ENCODE results near the gene PEBP1. TPM values are rescaled to one million over a fixed set of nuclear protein-coding genes. Genes with fewer than 3 reads are reported as not detected.

Gene PEBP1
- total and polyA plus RNA-seq, 12 donors: 273 to 552 (median 467) TPM

DNA sequence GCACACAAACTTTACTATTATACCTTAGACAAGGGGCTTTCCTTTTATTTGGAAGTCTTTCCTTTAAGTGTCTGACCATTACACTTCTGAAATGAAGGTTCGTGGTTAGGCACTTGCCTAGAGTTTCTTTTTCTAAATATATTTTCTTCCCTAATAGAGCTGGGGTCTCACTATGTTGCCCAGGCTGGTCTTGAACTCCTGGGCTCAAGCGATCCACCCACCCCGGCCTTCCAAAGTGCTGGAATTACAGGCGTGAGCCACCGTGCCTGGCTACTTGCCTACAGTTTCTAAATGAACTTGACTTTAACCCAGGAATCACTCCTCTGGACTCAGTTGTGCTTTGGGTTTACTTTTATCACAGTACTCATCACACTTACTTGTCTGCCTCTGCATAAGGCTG is 57.6 kb downstream of the PEBP1 start:
- Histone ChIP-seq H3K4me3 (no peak overlapping the region), H3K4me1 (peaks cover 0 to 19% (median 7%) of the 10 kb centered on the region in 9 donors), H3K27me3 (no peaks in the 10 kb centered on the region), H3K27ac (no peak overlapping the region), H3K9me3 (no peaks in the 10 kb centered on the region), H3K36me3 (peaks cover 0 to 61% (median 6%) of the 10 kb centered on the region in 9 donors)
- intact Hi-C loops (cut with DNase I): no loop called here
- DNase-seq (no peak), ATAC-seq (no peak)
- TF ChIP-seq, protein P1, sequence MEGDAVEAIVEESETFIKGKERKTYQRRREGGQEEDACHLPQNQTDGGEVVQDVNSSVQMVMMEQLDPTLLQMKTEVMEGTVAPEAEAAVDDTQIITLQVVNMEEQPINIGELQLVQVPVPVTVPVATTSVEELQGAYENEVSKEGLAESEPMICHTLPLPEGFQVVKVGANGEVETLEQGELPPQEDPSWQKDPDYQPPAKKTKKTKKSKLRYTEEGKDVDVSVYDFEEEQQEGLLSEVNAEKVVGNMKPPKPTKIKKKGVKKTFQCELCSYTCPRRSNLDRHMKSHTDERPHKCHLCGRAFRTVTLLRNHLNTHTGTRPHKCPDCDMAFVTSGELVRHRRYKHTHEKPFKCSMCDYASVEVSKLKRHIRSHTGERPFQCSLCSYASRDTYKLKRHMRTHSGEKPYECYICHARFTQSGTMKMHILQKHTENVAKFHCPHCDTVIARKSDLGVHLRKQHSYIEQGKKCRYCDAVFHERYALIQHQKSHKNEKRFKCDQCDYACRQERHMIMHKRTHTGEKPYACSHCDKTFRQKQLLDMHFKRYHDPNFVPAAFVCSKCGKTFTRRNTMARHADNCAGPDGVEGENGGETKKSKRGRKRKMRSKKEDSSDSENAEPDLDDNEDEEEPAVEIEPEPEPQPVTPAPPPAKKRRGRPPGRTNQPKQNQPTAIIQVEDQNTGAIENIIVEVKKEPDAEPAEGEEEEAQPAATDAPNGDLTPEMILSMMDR (IDR thresholded peaks at IDR 0.05): no peak
- 84 to 85% methylated on average over 5 of the region's 5 CpGs for WGBS, 2 donors

GRCh38 chr12:118193958-118194357 is 58.0 kb downstream of the PEBP1 start:
- intact Hi-C loops (cut with DNase I): no loop called here

More at GRCh38 chr12:118193958-118194357, 58.0 kb downstream of the PEBP1 start:
- Histone ChIP-seq H3K27me3 (no peaks in the 10 kb centered on the region), H3K36me3 (peaks cover 0 to 66% (median 8%) of the 10 kb centered on the region in 9 donors), H3K9me3 (no peaks in the 10 kb centered on the region), H3K4me1 (peaks cover 0 to 17% (median 7%) of the 10 kb centered on the region in 9 donors), H3K27ac (no peak overlapping the region), H3K4me3 (no peak overlapping the region)
- 92 to 94% methylated on average over 6 of the region's 6 CpGs for WGBS, 2 donors
- DNase-seq (no peak), ATAC-seq (no peak)
- TF ChIP-seq, protein P1 (IDR thresholded peaks at IDR 0.05): no peak

Other genes with a start within 250 kb of the PEBP1 start
- under 1 TPM in 3 of 10 donors, not detected in 7; 0.02 TPM for gene KSR2, start 167.1 kb upstream of the PEBP1 start, total RNA-seq
- not detected for gene KSR2, start 167.1 kb upstream of the PEBP1 start, polyA plus RNA-seq
- 1 to 10 TPM; 2.8 to 6.2 (median 4.1) TPM for gene RFC5, start 119.4 kb upstream of the PEBP1 start, total RNA-seq
- gene RFC5, start 119.4 kb upstream of the PEBP1 start, polyA plus RNA-seq: 1 to 10 TPM; 2.4 to 5.3 TPM
- 100 to 1,000 TPM in 4 of 10 donors, 10 to 100 TPM in 6; 89.8 to 125 (median 98.2) TPM for gene WSB2, start 74.9 kb upstream of the PEBP1 start, total RNA-seq
- 10 to 100 TPM; 52.2 to 83.1 TPM for gene WSB2, start 74.9 kb upstream of the PEBP1 start, polyA plus RNA-seq
- gene VSIG10, start 32.1 kb upstream of the PEBP1 start, total RNA-seq: 10 to 100 TPM in 6 of 10 donors, 1 to 10 TPM in 4; 9.2 to 13.7 (median 10.3) TPM
- gene VSIG10, start 32.1 kb upstream of the PEBP1 start, polyA plus RNA-seq: 10 to 100 TPM in 1 of 2 donors, 1 to 10 TPM in 1; 5.3 to 23.6 TPM
- gene TAOK3, start 236.8 kb downstream of the PEBP1 start, total RNA-seq: 10 to 100 TPM; 13.2 to 29.8 (median 21.5) TPM
- 10 to 100 TPM in 1 of 2 donors, 1 to 10 TPM in 1; 8.4 to 16.2 TPM for gene TAOK3, start 236.8 kb downstream of the PEBP1 start, polyA plus RNA-seq
- gene SUDS3, start 240.4 kb downstream of the PEBP1 start, total RNA-seq: 10 to 100 TPM; 15.6 to 28.0 (median 22.5) TPM
- gene SUDS3, start 240.4 kb downstream of the PEBP1 start, polyA plus RNA-seq: 10 to 100 TPM in 1 of 2 donors, 1 to 10 TPM in 1; 7.5 to 11.0 TPM

Measured in heart right ventricle (tissue), 16 donors.